Measurements from ENCODE around the gene MGLL.

- TF ChIP-seq EZH2 (IDR thresholded peaks at IDR 0.05) (no peak), POLR2AphosphoS5 (IDR thresholded peaks at IDR 0.05; ENCODE audit: borderline replicate concordance, low read depth, low read length) (no peak)
Measured at GRCh38 chr3:127674790-127675189, 147.5 kb downstream of the MGLL start.

Measured in SK-N-MC (cell line).